K562 (cell line): Measurements from ENCODE around the gene CALR3. TPM values are rescaled to one million over a fixed set of nuclear protein-coding genes. Genes with fewer than 3 reads are reported as not detected.

Experiments used
- CTBP1 ChIP-seq: fragments of 450-650 bp; IDR thresholded peaks from 2 replicates; pipeline ENCODE4 v1.6.1; 2016; ENCODE audit warnings: borderline replicate concordance
- GTF2A2 ChIP-seq: IDR thresholded peaks from 2 replicates; pipeline ENCODE4 v1.6.1; 2016; ENCODE audit warnings: mild to moderate bottlenecking, missing genetic modification characterization, missing compliant biosample characterization
- HNRNPK ChIP-seq: fragments of 200-400 bp; formaldehyde crosslinking; IDR thresholded peaks from one replicate; pipeline ENCODE4 v1.6.1; 2018; ENCODE audit warnings: mild to moderate bottlenecking, low read depth, low read length; ENCODE audit not compliant: poor library complexity, severe bottlenecking
- LARP7 ChIP-seq: fragments of 450-650 bp; IDR thresholded peaks from 2 replicates; pipeline ENCODE4 v1.6.1; 2016
- NFE2L1 ChIP-seq: fragments of 450-650 bp; IDR thresholded peaks from 2 replicates; pipeline ENCODE4 v1.6.1; 2016; ENCODE audit warnings: missing genetic modification characterization, low read depth, mild to moderate bottlenecking, missing compliant biosample characterization, moderate library complexity, borderline replicate concordance
- PHB ChIP-seq: fragments of 250-450 bp; sonication (Bioruptor Pico); IDR thresholded peaks from 2 replicates; pipeline ENCODE4 v1.5.0; 2021
- SMAD1 ChIP-seq: fragments of 150-350 bp; IDR thresholded peaks from 2 replicates; pipeline ENCODE4 v1.6.1; 2014; ENCODE audit warnings: low read length, low read depth; ENCODE audit not compliant: partially characterized antibody
- SP1 ChIP-seq: sonication (generic); formaldehyde crosslinking; IDR thresholded peaks from 2 replicates; pipeline ENCODE4 v1.8.1; 2022; ENCODE audit warnings: mild to moderate bottlenecking, missing genetic modification reagents
- TFAM ChIP-seq: fragments of 250-450 bp; sonication (Bioruptor Pico); conservative IDR thresholded peaks from 2 replicates; pipeline ENCODE4 v1.5.0; 2021; ENCODE audit warnings: mild to moderate bottlenecking, moderate library complexity
- ZZZ3 ChIP-seq: fragments of 450-650 bp; IDR thresholded peaks from 2 replicates; pipeline ENCODE4 v1.6.1; 2016; ENCODE audit warnings: antibody characterized with exemption, mild to moderate bottlenecking, moderate library complexity
- polyA plus RNA-seq, 8 experiments: library from polyadenylated mRNA; depleted of rRNA in 4 of 8; stranded (reverse) in 5 of 8; unstranded in 3 of 8; fragments of >200 nt; fragmentation: Nextera tagmentation in 2 of 8; fragmentation: Illumina TruSeq in 1 of 8; extraction: Ambion mirVana in 2 of 8; extraction: Trizol in 1 of 8; gene quantifications; 2 replicates each; pipeline versions ENCODE4 v1.2.1 to v1.2.3, GENCODE V29; 2011 to 2014; ENCODE audit warnings: inconsistent platforms in 1 of 8, missing spikeins in 1 of 8
- total RNA-seq, 7 experiments: library from RNA; depleted of rRNA in 6 of 7; stranded (reverse); fragments of >200 nt in 6 of 7; fragmentation: Illumina TruSeq in 2 of 7; extraction: Trizol in 2 of 7; gene quantifications; 2 replicates each; pipeline versions ENCODE4 v1.2.1 to v1.2.3, GENCODE V29; 2011 to 2021; ENCODE audit warnings: low replicate concordance in 1 of 7
- TF ChIP-seq, protein P1 (sequence below): fragments of 200-800 bp; sonication (Bioruptor generic); IDR thresholded peaks from 2 replicates; pipeline ENCODE4 v1.6.1; 2017; ENCODE audit warnings: missing genetic modification characterization, missing compliant biosample characterization
- TF ChIP-seq, protein P2 (sequence below): sonication (generic); formaldehyde crosslinking; IDR thresholded peaks from 2 replicates; pipeline ENCODE4 v1.8.1; 2022; ENCODE audit warnings: missing genetic modification reagents
- TF ChIP-seq, protein P3 (sequence below): sonication (generic); formaldehyde crosslinking; IDR thresholded peaks from 2 replicates; pipeline ENCODE4 v1.9.0; 2022; ENCODE audit warnings: mild to moderate bottlenecking, missing genetic modification reagents
- TF ChIP-seq, protein P4 (sequence below), 2 experiments: fragments of 450-650 bp; IDR thresholded peaks; 2 replicates each; pipeline ENCODE4 v1.6.1; 2018; ENCODE audit warnings: mild to moderate bottlenecking in 2 of 2, low read depth in 1 of 2; ENCODE audit not compliant: partially characterized antibody in 2 of 2

CALR3 gene
- total and polyA plus RNA-seq, 9 of the 15 experiments (the other 6 are each of a cell fraction or from before 2014, with no cell fraction given): 0.15 to 0.41 (median 0.22) TPM; not detected in 4

DNA sequence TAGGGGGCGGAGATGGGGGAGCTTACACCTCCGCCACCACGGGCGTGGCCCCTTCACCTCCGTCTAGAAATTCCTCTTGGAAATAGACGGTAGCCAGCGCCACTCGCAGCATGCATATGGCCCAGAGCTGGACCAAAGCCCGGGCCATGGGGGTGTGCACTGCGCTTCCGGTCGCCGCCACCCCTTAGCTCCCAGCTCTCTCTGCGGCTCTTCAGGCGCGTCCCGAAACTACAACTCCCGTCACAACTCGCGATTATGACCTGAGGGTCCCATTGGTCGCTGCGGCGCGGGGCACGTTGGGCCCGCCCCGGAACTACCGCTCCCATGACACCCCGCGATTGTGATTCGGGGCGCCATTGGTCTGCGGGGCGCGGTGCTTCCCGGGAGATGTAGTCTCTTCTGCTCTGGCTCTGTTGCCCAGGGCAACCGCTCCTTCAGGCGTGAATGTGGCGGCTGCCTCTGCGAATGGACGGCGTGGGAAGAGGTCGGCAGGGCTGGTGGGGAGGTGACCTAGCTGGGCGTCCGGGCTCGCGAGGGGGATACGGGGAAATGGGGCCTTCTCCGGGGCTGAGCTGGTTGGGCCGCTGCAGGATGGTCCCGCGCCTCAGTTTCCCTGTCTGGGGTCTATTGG, at the start of gene CALR3, which contains the start of gene C19orf44 (continued):
- TF ChIP-seq TFAM (CRISPR knock-in tag) (no peak), SP1 (CRISPR knock-in tag) (peak; percentile 98), LARP7 (no peak), HNRNPK (no peak), ZZZ3 (no peak), PHB (no peak), NFE2L1 (tag) (no peak), GTF2A2 (tag) (no peak), SMAD1 (peak; percentile 37), CTBP1 (peak; percentile 63; the same call in 1 of the 2 replicates)
- TF ChIP-seq, protein P1, sequence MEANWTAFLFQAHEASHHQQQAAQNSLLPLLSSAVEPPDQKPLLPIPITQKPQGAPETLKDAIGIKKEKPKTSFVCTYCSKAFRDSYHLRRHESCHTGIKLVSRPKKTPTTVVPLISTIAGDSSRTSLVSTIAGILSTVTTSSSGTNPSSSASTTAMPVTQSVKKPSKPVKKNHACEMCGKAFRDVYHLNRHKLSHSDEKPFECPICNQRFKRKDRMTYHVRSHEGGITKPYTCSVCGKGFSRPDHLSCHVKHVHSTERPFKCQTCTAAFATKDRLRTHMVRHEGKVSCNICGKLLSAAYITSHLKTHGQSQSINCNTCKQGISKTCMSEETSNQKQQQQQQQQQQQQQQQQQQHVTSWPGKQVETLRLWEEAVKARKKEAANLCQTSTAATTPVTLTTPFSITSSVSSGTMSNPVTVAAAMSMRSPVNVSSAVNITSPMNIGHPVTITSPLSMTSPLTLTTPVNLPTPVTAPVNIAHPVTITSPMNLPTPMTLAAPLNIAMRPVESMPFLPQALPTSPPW (CRISPR knock-in tag): peak; percentile 70
- TF ChIP-seq, protein P2, sequence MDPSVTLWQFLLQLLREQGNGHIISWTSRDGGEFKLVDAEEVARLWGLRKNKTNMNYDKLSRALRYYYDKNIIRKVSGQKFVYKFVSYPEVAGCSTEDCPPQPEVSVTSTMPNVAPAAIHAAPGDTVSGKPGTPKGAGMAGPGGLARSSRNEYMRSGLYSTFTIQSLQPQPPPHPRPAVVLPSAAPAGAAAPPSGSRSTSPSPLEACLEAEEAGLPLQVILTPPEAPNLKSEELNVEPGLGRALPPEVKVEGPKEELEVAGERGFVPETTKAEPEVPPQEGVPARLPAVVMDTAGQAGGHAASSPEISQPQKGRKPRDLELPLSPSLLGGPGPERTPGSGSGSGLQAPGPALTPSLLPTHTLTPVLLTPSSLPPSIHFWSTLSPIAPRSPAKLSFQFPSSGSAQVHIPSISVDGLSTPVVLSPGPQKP (CRISPR knock-in tag): no peak
- TF ChIP-seq, protein P3, sequence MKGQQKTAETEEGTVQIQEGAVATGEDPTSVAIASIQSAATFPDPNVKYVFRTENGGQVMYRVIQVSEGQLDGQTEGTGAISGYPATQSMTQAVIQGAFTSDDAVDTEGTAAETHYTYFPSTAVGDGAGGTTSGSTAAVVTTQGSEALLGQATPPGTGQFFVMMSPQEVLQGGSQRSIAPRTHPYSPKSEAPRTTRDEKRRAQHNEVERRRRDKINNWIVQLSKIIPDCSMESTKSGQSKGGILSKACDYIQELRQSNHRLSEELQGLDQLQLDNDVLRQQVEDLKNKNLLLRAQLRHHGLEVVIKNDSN (CRISPR knock-in tag): peak; percentile 83
- TF ChIP-seq, protein P4, sequence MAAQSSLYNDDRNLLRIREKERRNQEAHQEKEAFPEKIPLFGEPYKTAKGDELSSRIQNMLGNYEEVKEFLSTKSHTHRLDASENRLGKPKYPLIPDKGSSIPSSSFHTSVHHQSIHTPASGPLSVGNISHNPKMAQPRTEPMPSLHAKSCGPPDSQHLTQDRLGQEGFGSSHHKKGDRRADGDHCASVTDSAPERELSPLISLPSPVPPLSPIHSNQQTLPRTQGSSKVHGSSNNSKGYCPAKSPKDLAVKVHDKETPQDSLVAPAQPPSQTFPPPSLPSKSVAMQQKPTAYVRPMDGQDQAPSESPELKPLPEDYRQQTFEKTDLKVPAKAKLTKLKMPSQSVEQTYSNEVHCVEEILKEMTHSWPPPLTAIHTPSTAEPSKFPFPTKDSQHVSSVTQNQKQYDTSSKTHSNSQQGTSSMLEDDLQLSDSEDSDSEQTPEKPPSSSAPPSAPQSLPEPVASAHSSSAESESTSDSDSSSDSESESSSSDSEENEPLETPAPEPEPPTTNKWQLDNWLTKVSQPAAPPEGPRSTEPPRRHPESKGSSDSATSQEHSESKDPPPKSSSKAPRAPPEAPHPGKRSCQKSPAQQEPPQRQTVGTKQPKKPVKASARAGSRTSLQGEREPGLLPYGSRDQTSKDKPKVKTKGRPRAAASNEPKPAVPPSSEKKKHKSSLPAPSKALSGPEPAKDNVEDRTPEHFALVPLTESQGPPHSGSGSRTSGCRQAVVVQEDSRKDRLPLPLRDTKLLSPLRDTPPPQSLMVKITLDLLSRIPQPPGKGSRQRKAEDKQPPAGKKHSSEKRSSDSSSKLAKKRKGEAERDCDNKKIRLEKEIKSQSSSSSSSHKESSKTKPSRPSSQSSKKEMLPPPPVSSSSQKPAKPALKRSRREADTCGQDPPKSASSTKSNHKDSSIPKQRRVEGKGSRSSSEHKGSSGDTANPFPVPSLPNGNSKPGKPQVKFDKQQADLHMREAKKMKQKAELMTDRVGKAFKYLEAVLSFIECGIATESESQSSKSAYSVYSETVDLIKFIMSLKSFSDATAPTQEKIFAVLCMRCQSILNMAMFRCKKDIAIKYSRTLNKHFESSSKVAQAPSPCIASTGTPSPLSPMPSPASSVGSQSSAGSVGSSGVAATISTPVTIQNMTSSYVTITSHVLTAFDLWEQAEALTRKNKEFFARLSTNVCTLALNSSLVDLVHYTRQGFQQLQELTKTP (IDR thresholded peaks at IDR 0.05; ENCODE audit: low read depth in 1 of 2, partially characterized antibody in 2 of 2): peak; percentile 46 to 100
